ENCODE data around the gene MMP10. TPM values are rescaled to one million over a fixed set of nuclear protein-coding genes. Genes with fewer than 3 reads are reported as not detected.
"Not testable (repeated sequence)": the region's sequence is repeated elsewhere in the genome, so short reads cannot be mapped to it uniquely, and the experiment has no call there.

MMP10 gene
- total RNA-seq, 1 experiment from 2014 or later, result not detected

GRCh38 chr11:102734650-102735049 is 45.8 kb downstream of the MMP10 start:
- intact Hi-C loops (cut with micrococcal nuclease; ENCODE audit: unreplicated experiment), result loop anchor here (5.0 kb wide), 1 partner anchor 78 kb away; no protein-coding TSS in a partner anchor

GRCh38 chr11:102733232-102733875 is 47.1 kb downstream of the MMP10 start:
- POLR2A ChIA-PET (ENCODE audit: unreplicated experiment), result no interaction called here
- Histone ChIP-seq H3K4me1 (replicated peaks; ENCODE audit: insufficient read depth) (no peaks in the 10 kb centered on the region), H3K36me3 (ENCODE audit: low read depth) (no peaks in the 10 kb centered on the region), H3K4me3 (no peak overlapping the region), H3K9me3 (ENCODE audit: insufficient read depth, low read depth) (no peaks in the 10 kb centered on the region), H3K9me2 (ENCODE audit: insufficient read depth) (no peaks in the 10 kb centered on the region), H3K27ac (no peak overlapping the region), H3F3A (ENCODE audit: insufficient read depth, low read depth) (no peaks in the 10 kb centered on the region), H3K27me3 (ENCODE audit: insufficient read depth, low read depth) (no peaks in the 10 kb centered on the region; the same call in 1 of the 2 replicates), H4K20me1 (ENCODE audit: insufficient read depth) (no peaks in the 10 kb centered on the region), H2AFZ (no peak overlapping the region), H3K4me2 (no peak overlapping the region), H3K79me2 (ENCODE audit: low read depth) (no peaks in the 10 kb centered on the region)
- no TSS peak for BruUV-seq (replicated peaks)
- CTCF ChIA-PET, result interaction anchor here (0.6 kb wide), 1 partner anchor 179 kb away, joined by 3 read pairs; no protein-coding TSS in a partner anchor
- TF ChIP-seq CTCF (conservative IDR thresholded peaks at IDR 0.05) (peak; percentile 98), EZH2 (IDR thresholded peaks at IDR 0.05; ENCODE audit: low read depth) (no peak)
- peak; percentile 50 to 74 for DNase-seq
- intact Hi-C loops (cut with micrococcal nuclease; ENCODE audit: unreplicated experiment), result loop anchor here (1.0 to 5.0 kb wide), 3 partner anchors 79 to 322 kb away; no protein-coding TSS in a partner anchor

More at GRCh38 chr11:102734650-102735049, 45.8 kb downstream of the MMP10 start:
- Histone ChIP-seq H4K20me1 (ENCODE audit: insufficient read depth) (no peaks in the 10 kb centered on the region), H3F3A (ENCODE audit: insufficient read depth, low read depth) (no peaks in the 10 kb centered on the region), H3K79me2 (ENCODE audit: low read depth) (no peaks in the 10 kb centered on the region), H2AFZ (no peak overlapping the region), H3K27me3 (ENCODE audit: insufficient read depth, low read depth) (no peaks in the 10 kb centered on the region; the same call in 1 of the 2 replicates), H3K27ac (no peak overlapping the region), H3K4me3 (no peak overlapping the region), H3K36me3 (ENCODE audit: low read depth) (no peaks in the 10 kb centered on the region), H3K9me3 (ENCODE audit: insufficient read depth, low read depth) (no peaks in the 10 kb centered on the region), H3K4me2 (no peak overlapping the region), H3K4me1 (replicated peaks; ENCODE audit: insufficient read depth) (no peaks in the 10 kb centered on the region), H3K9me2 (ENCODE audit: insufficient read depth) (no peaks in the 10 kb centered on the region)
- no TSS peak for BruUV-seq (replicated peaks)
- no peak for TF ChIP-seq EZH2 (IDR thresholded peaks at IDR 0.05; ENCODE audit: low read depth)
- TF ChIP-seq CTCF (conservative IDR thresholded peaks at IDR 0.05), result no peak
- DNase-seq, result no peak
- POLR2A ChIA-PET (ENCODE audit: unreplicated experiment), result no interaction called here
- CTCF ChIA-PET, result no interaction called here

GRCh38 chr11:102730944-102731343 is 49.5 kb downstream of the MMP10 start:
- H3K36me3 ChIP-seq (ENCODE audit: low read depth); H3K9me3 ChIP-seq (ENCODE audit: insufficient read depth, low read depth); H3K4me1 ChIP-seq (replicated peaks; ENCODE audit: insufficient read depth); H3K79me2 ChIP-seq (ENCODE audit: low read depth); POLR2A ChIA-PET (ENCODE audit: unreplicated experiment); BruUV-seq (replicated peaks); H4K20me1 ChIP-seq (ENCODE audit: insufficient read depth); DNase-seq; H3F3A ChIP-seq (ENCODE audit: insufficient read depth, low read depth); CTCF ChIA-PET; H3K4me3 ChIP-seq; H2AFZ ChIP-seq; H3K4me2 ChIP-seq; H3K27me3 ChIP-seq (ENCODE audit: insufficient read depth, low read depth); H3K9me2 ChIP-seq (ENCODE audit: insufficient read depth); H3K27ac ChIP-seq: not testable (repeated sequence)
- intact Hi-C loops (cut with micrococcal nuclease; ENCODE audit: unreplicated experiment), result loop anchor here (5.0 kb wide), 1 partner anchor 81 kb away; no protein-coding TSS in a partner anchor

Data from PC-9 (cell line).